MCF 10A (cell line): Measurements from ENCODE around the gene TNFAIP8. TPM values are rescaled to one million over a fixed set of nuclear protein-coding genes. Genes with fewer than 3 reads are reported as not detected.

Source experiments
- BruUV-seq: library from RNA; stranded (reverse); fragments of 400-500 nt; replicated peaks from 2 replicates; lab custom pipeline; 2021; lab: Mats Ljungman, UMichigan
- CTCF ChIA-PET: fragments of 300-600 bp; sonication (Branson Sonifier 250); formaldehyde crosslinking; extraction: SDS; loops from one replicate; lab custom pipeline; 2021; ENCODE audit warnings: antibody characterized with exemption, inconsistent platforms; lab: Yijun Ruan, JAX
- POLR2A ChIA-PET: fragments of 300-600, 350-650 bp; sonication (Branson Sonifier 250); formaldehyde crosslinking; extraction: SDS; loops from one replicate; lab custom pipeline; 2020; ENCODE audit warnings: antibody characterized with exemption, inconsistent platforms; lab: Yijun Ruan, JAX
- DNase-seq: peaks from one replicate; pipeline ENCODE4 v3.0.0-alpha.2; 2018; ENCODE audit not compliant: unreplicated experiment
- H3K27ac Mint-ChIP-seq: one replicate; pipeline ENCODE4 v1.8.0; 2022; ENCODE audit warnings: mild to moderate bottlenecking, low read depth, mixed read lengths; ENCODE audit not compliant: unreplicated experiment
- H3K27me3 Mint-ChIP-seq: one replicate; pipeline ENCODE4 v1.8.0; 2022; ENCODE audit warnings: mixed read lengths; ENCODE audit not compliant: insufficient read depth, unreplicated experiment
- H3K36me3 Mint-ChIP-seq: one replicate; pipeline ENCODE4 v1.8.0; 2022; ENCODE audit warnings: mild to moderate bottlenecking, moderate library complexity, mixed read lengths; ENCODE audit not compliant: insufficient read depth, unreplicated experiment
- H3K4me1 Mint-ChIP-seq: one replicate; pipeline ENCODE4 v1.8.0; 2022; ENCODE audit warnings: mixed read lengths; ENCODE audit not compliant: insufficient read depth, unreplicated experiment
- H3K4me3 Mint-ChIP-seq: one replicate; pipeline ENCODE4 v1.8.0; 2022; ENCODE audit warnings: mild to moderate bottlenecking, moderate library complexity, mixed read lengths; ENCODE audit not compliant: unreplicated experiment
- H3K9me3 Mint-ChIP-seq: one replicate; pipeline ENCODE4 v1.8.0; 2022; ENCODE audit warnings: mixed read lengths; ENCODE audit not compliant: unreplicated experiment
- CTCF ChIP-seq: fragments of 200-600 bp; IDR thresholded peaks from one replicate; pipeline ENCODE4 v1.8.0; 2022; ENCODE audit warnings: antibody characterized with exemption, mild to moderate bottlenecking; ENCODE audit not compliant: unreplicated experiment
- intact Hi-C: fragments of 100-400 bp; cut with micrococcal nuclease; formaldehyde crosslinking; loops from 2 replicates; pipeline ENCODE4 v1.14.1; 2022
- total RNA-seq: library from RNA; stranded (reverse); gene quantifications from 2 replicates; pipeline ENCODE4 v1.2.3, GENCODE V29; 2022

TNFAIP8 gene
- total RNA-seq, 1 experiment from 2014 or later = 16.2 TPM

GRCh38 chr5:119385536-119386128 lies 29.8 kb downstream of the TNFAIP8 start:
- no peak overlapping the region for H3K4me3 Mint-ChIP-seq
- no peak for DNase-seq
- intact Hi-C loops = no loop called here
- no peaks in the 10 kb centered on the region for H3K9me3 Mint-ChIP-seq
- ChIA-PET POLR2A (interaction anchor here (0.7 to 2.8 kb wide), 6 partner anchors 8 to 29 kb away, joined by 6 to 23 read pairs (median 14); partner anchors contain the start of gene TNFAIP8), CTCF (interaction anchor here (0.7 to 2.2 kb wide), 9 partner anchors 9 to 149 kb away, joined by 3 to 5 read pairs (median 3); no protein-coding TSS in a partner anchor)
- H3K36me3 Mint-ChIP-seq = peaks cover 7% of the 10 kb centered on the region
- no TSS peak for BruUV-seq
- H3K4me1 Mint-ChIP-seq = peaks cover 53% of the 10 kb centered on the region
- no peaks in the 10 kb centered on the region for H3K27me3 Mint-ChIP-seq
- no peak for TF ChIP-seq CTCF
- H3K27ac Mint-ChIP-seq = peak overlapping the region; percentile 7

GRCh38 chr5:119386596-119387344 lies 31.0 kb downstream of the TNFAIP8 start:
- POLR2A ChIA-PET = interaction anchor here (0.6 to 2.8 kb wide), 11 partner anchors 9 to 312 kb away, joined by 3 to 23 read pairs (median 7); partner anchors contain the start of gene TNFAIP8
- CTCF ChIA-PET = interaction anchor here (0.7 to 2.2 kb wide), 11 partner anchors 8 to 84 kb away, joined by 3 to 5 read pairs (median 4); no protein-coding TSS in a partner anchor
- Mint-ChIP-seq H3K27me3 (no peaks in the 10 kb centered on the region), H3K4me3 (no peak overlapping the region), H3K9me3 (no peaks in the 10 kb centered on the region), H3K36me3 (peaks cover 7% of the 10 kb centered on the region), H3K27ac (peak overlapping the region; percentile 76), H3K4me1 (peaks cover 53% of the 10 kb centered on the region)
- TF ChIP-seq CTCF = no peak
- intact Hi-C loops = no loop called here
- no TSS peak for BruUV-seq
- DNase-seq = peak; percentile 45

DNA sequence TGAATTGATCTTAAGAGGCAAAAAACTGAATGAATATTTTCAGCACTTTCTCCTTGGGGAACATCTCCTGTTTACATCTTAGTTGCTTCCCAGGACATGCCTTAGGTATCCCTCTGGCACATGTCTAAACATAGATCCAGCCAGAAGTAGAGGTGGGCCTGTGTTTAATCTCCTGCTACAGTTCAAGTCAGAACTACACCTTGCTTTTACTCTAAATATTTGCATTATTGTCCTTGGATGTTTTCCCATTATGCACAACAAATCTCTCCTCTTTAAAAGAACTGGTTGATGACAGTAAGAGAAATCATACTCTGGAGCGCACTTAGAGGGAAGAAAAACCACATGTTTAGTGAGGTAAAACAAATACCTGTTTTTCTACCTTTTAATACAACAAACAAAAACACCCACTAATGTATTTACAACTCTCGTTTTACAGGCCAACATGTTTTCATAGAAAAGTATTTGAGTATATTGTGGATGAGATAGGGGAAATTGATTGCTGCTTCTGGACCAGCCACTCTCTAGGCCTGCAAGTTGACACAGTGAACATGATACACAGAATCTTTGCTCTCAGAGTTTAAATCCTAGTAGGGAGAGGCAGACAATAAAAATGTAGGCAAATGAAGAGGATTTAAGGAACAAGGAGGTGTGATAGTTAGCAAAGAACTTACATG lies 32.3 kb downstream of the TNFAIP8 start:
- H3K27ac Mint-ChIP-seq = peak overlapping the region; percentile 76
- peaks cover 7% of the 10 kb centered on the region for H3K36me3 Mint-ChIP-seq
- H3K27me3 Mint-ChIP-seq = no peaks in the 10 kb centered on the region
- H3K4me3 Mint-ChIP-seq = no peak overlapping the region
- BruUV-seq = no TSS peak
- intact Hi-C loops = no loop called here
- TF ChIP-seq CTCF = no peak
- CTCF ChIA-PET = interaction anchor here (0.6 to 7.6 kb wide), 2 partner anchors 24 to 968 kb away, joined by 3 to 52 read pairs; no protein-coding TSS in a partner anchor
- H3K9me3 Mint-ChIP-seq = no peaks in the 10 kb centered on the region
- DNase-seq = no peak
- POLR2A ChIA-PET = interaction anchor here (15.1 kb wide), 1 partner anchor 23 kb away, joined by 492 read pairs; the partner anchor contains the start of gene TNFAIP8
- peaks cover 52% of the 10 kb centered on the region for H3K4me1 Mint-ChIP-seq
